ENCODE measurements around the gene IFIH1. TPM values are rescaled to one million over a fixed set of nuclear protein-coding genes. Genes with fewer than 3 reads are reported as not detected.

IFIH1 gene
- total and polyA plus RNA-seq, 9 of the 15 experiments (the other 6 are each of a cell fraction or from before 2014, with no cell fraction given), result 0.15 to 1.2 (median 0.60) TPM; not detected in 1

DNA sequence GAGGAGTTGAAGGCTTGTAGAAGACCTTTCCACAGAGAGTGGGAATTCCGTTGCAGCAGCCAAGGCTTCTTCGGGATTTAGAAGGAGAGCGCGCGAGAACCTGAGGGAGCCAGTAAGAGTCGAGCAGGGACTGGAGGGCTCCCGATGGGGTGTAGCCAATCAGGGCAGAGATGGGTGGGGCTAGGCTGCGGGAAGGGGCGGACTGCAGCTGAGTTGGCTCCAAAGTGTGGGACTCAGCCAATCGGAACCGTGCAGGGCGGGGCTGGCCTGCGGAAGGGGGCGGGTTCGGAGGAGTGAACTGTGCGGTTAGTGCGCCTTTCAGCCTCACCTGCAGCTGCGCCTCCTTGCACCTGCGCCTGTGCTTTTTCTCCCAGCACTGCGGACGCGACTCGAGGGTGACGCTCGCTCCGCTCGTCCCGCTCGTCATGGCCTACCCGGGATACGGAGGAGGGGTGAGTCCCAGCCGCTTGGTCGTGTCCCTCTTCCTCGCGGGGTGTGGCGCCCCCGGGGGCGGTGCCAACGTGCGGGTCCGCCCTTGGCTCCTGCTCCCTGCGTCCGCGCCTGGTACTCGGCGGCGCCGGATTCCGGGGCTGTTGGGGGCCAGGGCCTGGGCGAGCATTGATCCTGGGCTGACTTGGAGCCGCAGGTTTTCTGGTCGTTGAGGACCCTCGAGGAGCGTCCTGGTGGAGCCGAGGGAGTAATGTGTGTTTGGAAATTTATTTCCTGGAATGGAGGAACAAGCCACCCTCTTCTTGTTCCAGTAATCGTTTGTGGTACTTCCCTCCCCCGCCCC lies 25.5 kb upstream of the IFIH1 start, which contains the start of gene GCA:
GCA (plus strand) TSS at position 309 of the 793 bp plus-strand sequence; CDS start at position 426, 117 bp downstream.
- peaks cover 0 to 6% of the 10 kb centered on the region in 2 experiments; a peak in 1 of 5 replicates for H3K4me1 ChIP-seq (replicated peaks in 1 of 2; ENCODE audit: control insufficient read depth in 2 of 2, insufficient read depth in 2 of 2, low read length in 2 of 2)
- DNase-seq (ENCODE audit: extremely low read depth in 1 of 4, low spot score in 3 of 4) (peak; percentile 41 to 51 (median 48)), FAIRE-seq (no peak), ATAC-seq (peak; percentile 97)
- peak within 1 kb of the TSS; percentile 30; the same call in 1 of the 2 replicates for H2AFZ ChIP-seq (ENCODE audit: low read depth, low read length)
- H3K36me3 ChIP-seq (ENCODE audit: control insufficient read depth, insufficient read depth, low read length), result no peaks in the 10 kb centered on the region
- in situ Hi-C loops (cut with MboI) (no loop called here), intact Hi-C loops (cut with micrococcal nuclease) (no loop called here)
- H3K4me2 ChIP-seq (ENCODE audit: insufficient read depth, low read length), result no peak within 1 kb of the TSS
- CTCF ChIA-PET (ENCODE audit: low intra/inter-chr PET ratio), result no interaction called here
- POLR2A ChIA-PET, result no interaction called here
- no peaks in the 10 kb centered on the region for H3K9me1 ChIP-seq (ENCODE audit: control insufficient read depth, insufficient read depth, low read length)
- H3K4me3 ChIP-seq, result peak within 1 kb of the TSS; percentile 15; the same call in 1 of the 2 replicates
- H4K20me1 ChIP-seq (replicated peaks; ENCODE audit: control insufficient read depth, insufficient read depth, low read length), result no peaks in the 10 kb centered on the region
- H3K27me3 ChIP-seq (ENCODE audit: control insufficient read depth in 2 of 2, insufficient read depth in 2 of 2, low read length in 2 of 2), result no peaks in the 10 kb centered on the region
- no peaks in the 10 kb centered on the region for H3K9me3 ChIP-seq (replicated peaks; ENCODE audit: control insufficient read depth, insufficient read depth, low read depth, low read length)
- H3K27ac ChIP-seq (ENCODE audit: extremely low read depth, low read depth, low read length), result no peak within 1 kb of the TSS
- WGBS (ENCODE audit: insufficient coverage, low coverage, missing lambda C conversion rate), result 10% methylated on average over 30 of the region's 57 CpGs
- H3K79me2 ChIP-seq (ENCODE audit: control insufficient read depth, insufficient read depth, low read length), result no peaks in the 10 kb centered on the region
- BruUV-seq (replicated peaks), result no TSS peak
- no peak within 1 kb of the TSS for H3K9ac ChIP-seq (ENCODE audit: insufficient read depth in 1 of 2, low read depth in 2 of 2, low read length in 2 of 2)
- TF ChIP-seq ZNF239 (CRISPR knock-in tag; IDR thresholded peaks at IDR 0.05) (no peak), TAF9B (IDR thresholded peaks at IDR 0.05; ENCODE audit: partially characterized antibody) (no peak), RNF2 (IDR thresholded peaks at IDR 0.05) (no peak), ETV1 (tag; conservative IDR thresholded peaks at IDR 0.05; ENCODE audit: low read depth) (0 out of 2 replicates have a peak, but pooled peaks have one; percentile 14), CHD2 (IDR thresholded peaks at IDR 0.05; ENCODE audit: low read depth, low read length) (peak; percentile 17; the same call in 1 of the 2 replicates), MYNN (IDR thresholded peaks at IDR 0.05) (no peak), MYNN (CRISPR knock-in tag; IDR thresholded peaks at IDR 0.05) (no peak), KLF6 (CRISPR knock-in tag; IDR thresholded peaks at IDR 0.05; ENCODE audit: borderline replicate concordance) (no peak), PHF8 (IDR thresholded peaks at IDR 0.05; ENCODE audit: borderline replicate concordance, low read length) (peak; percentile 23; the same call in 1 of the 2 replicates), ZNF316 (IDR thresholded peaks at IDR 0.05) (no peak), ZNF3 (CRISPR knock-in tag; IDR thresholded peaks at IDR 0.05) (no peak), MAFF (IDR thresholded peaks at IDR 0.05; ENCODE audit: low read length) (no peak), GTF2F1 (IDR thresholded peaks at IDR 0.05; ENCODE audit: low read depth, low read length) (no peak), ZNF224 (CRISPR knock-in tag; IDR thresholded peaks at IDR 0.05) (no peak), HDAC2 (IDR thresholded peaks at IDR 0.05) (no peak)

Measured in K562 (cell line).